GM12878 (cell line): Measurements from ENCODE around the gene LEP. TPM values are rescaled to one million over a fixed set of nuclear protein-coding genes. Genes with fewer than 3 reads are reported as not detected.

Experiments
- ATAC-seq: fragments of 200-7000 bp; cut with Tn5 transposase; 3 replicates; pipeline ENCODE4 v1.9.1; 2020; ENCODE audit warnings: mild to moderate bottlenecking, moderate library complexity
- BruUV-seq: library from RNA; stranded (reverse); fragments of 400-500 nt; replicated peaks from 2 replicates; lab custom pipeline; 2021; lab: Mats Ljungman, UMichigan
- CTCF ChIA-PET: fragments of 300-600 bp; sonication (Branson Sonifier 250); formaldehyde crosslinking; extraction: SDS; loops from one replicate; lab custom pipeline; 2021; ENCODE audit warnings: inconsistent platforms; lab: Yijun Ruan, JAX
- POLR2A ChIA-PET: fragments of 350-600 bp; formaldehyde crosslinking; extraction: SDS; loops from one replicate; lab custom pipeline; 2021; ENCODE audit warnings: inconsistent platforms; lab: Charles Lee
- RAD21 ChIA-PET: fragments of 300-600 bp; sonication (Branson Sonifier 250); formaldehyde crosslinking; loops from one replicate; lab custom pipeline; 2023; ENCODE audit warnings: antibody characterized with exemption; ENCODE audit not compliant: unreplicated experiment; lab: Charles Lee
- SMC1A ChIA-PET: fragments of 300-600 bp; sonication (Branson Sonifier 250); formaldehyde crosslinking; loops from one replicate; lab custom pipeline; 2023; ENCODE audit not compliant: unreplicated experiment, uncharacterized antibody; lab: Charles Lee
- DNase-seq: peaks from one replicate; pipeline ENCODE4 v3.0.0-alpha.2; 2011; ENCODE audit warnings: low read depth, low spot score
- FAIRE-seq: peaks from 3 replicates; lab custom pipeline; 2011; peaks lifted over from hg19 to GRCh38; lab: Jason Lieb, UNC
- H2AFZ ChIP-seq: 2 replicates; pipeline ENCODE4 v1.6.0; 2011; ENCODE audit warnings: low read depth, low read length, control low read depth; ENCODE audit not compliant: control insufficient read depth
- H3K27ac ChIP-seq: 2 replicates; pipeline ENCODE4 v1.5.1; 2011; ENCODE audit warnings: control low read depth; ENCODE audit not compliant: control insufficient read depth, insufficient read depth
- H3K27me3 ChIP-seq, 2 experiments: replicated peaks in 1 of 2; 2 replicates each; pipeline versions ENCODE4 v1.6.0 to v1.6.1; 2011; ENCODE audit warnings: low read length in 1 of 2; ENCODE audit not compliant: control insufficient read depth in 2 of 2, insufficient read depth in 2 of 2
- H3K36me3 ChIP-seq, 2 experiments: 2 replicates each; pipeline ENCODE4 v1.5.1; 2011; ENCODE audit warnings: low read length in 1 of 2; ENCODE audit not compliant: control insufficient read depth in 2 of 2, insufficient read depth in 2 of 2
- H3K4me1 ChIP-seq: 2 replicates; pipeline ENCODE4 v1.6.1; 2011; ENCODE audit warnings: mild to moderate bottlenecking, low read length, moderate library complexity, mixed read lengths; ENCODE audit not compliant: control insufficient read depth, insufficient read depth
- H3K4me2 ChIP-seq: 2 replicates; pipeline ENCODE4 v1.6.0; 2011; ENCODE audit warnings: control low read depth; ENCODE audit not compliant: control insufficient read depth, insufficient read depth
- H3K4me3 ChIP-seq: fragments of 200-600 bp; sonication (generic); 2 replicates; pipeline ENCODE4 v1.5.1; 2016
- H3K79me2 ChIP-seq: 2 replicates; pipeline ENCODE4 v1.6.0; 2011; ENCODE audit warnings: low read length; ENCODE audit not compliant: control insufficient read depth, insufficient read depth
- H3K9ac ChIP-seq: 2 replicates; pipeline ENCODE4 v1.8.0; 2011; ENCODE audit warnings: low read length, control low read depth, mixed read lengths; ENCODE audit not compliant: control insufficient read depth, insufficient read depth
- H3K9me3 ChIP-seq: replicated peaks from 3 replicates; pipeline ENCODE4 v1.5.1; 2011; ENCODE audit warnings: mild to moderate bottlenecking, low read length; ENCODE audit not compliant: control insufficient read depth, insufficient read depth
- H4K20me1 ChIP-seq: 2 replicates; pipeline ENCODE4 v1.6.0; 2011; ENCODE audit not compliant: control insufficient read depth, insufficient read depth
- ASH2L ChIP-seq: fragments of 300-600, 200-600 bp; sonication (generic); IDR thresholded peaks from 2 replicates; pipeline ENCODE4 v1.6.1; 2017; ENCODE audit warnings: low read depth, mild to moderate bottlenecking, borderline replicate concordance
- BMI1 ChIP-seq: fragments of 450-650 bp; IDR thresholded peaks from 2 replicates; pipeline ENCODE4 v1.6.1; 2016; ENCODE audit warnings: mild to moderate bottlenecking, moderate library complexity, borderline replicate concordance
- EED ChIP-seq: sonication (generic); IDR thresholded peaks from 2 replicates; pipeline ENCODE4 v1.6.1; 2016; ENCODE audit warnings: antibody characterized with exemption, low read depth
- EP300 ChIP-seq, 2 experiments: fragments of 150-350 bp in 1 of 2; IDR thresholded peaks; 2 replicates each; pipeline ENCODE4 v1.6.1; 2011 to 2012; ENCODE audit warnings: low read depth in 2 of 2, low read length in 2 of 2, borderline replicate concordance in 1 of 2, improper control_type of control experiment in 1 of 2, inconsistent platforms in 1 of 2; ENCODE audit not compliant: control insufficient read depth in 1 of 2
- MEF2B ChIP-seq: fragments of 450-650 bp; IDR thresholded peaks from 2 replicates; pipeline ENCODE4 v1.6.1; 2018; ENCODE audit warnings: mild to moderate bottlenecking, moderate library complexity; ENCODE audit not compliant: partially characterized antibody, poor library complexity, severe bottlenecking
- NFYA ChIP-seq: IDR thresholded peaks from 2 replicates; pipeline ENCODE4 v1.6.1; 2011; ENCODE audit warnings: low read depth, mild to moderate bottlenecking, low read length, improper control_type of control experiment, borderline replicate concordance
- RAD51 ChIP-seq: fragments of 450-650 bp; IDR thresholded peaks from 2 replicates; pipeline ENCODE4 v1.6.1; 2016; ENCODE audit warnings: moderate library complexity, mild to moderate bottlenecking, inconsistent platforms
- SIN3A ChIP-seq: IDR thresholded peaks from 2 replicates; pipeline ENCODE4 v1.6.1; 2012; ENCODE audit warnings: low read depth, low read length, improper control_type of control experiment
- SP1 ChIP-seq: IDR thresholded peaks from one replicate; pipeline ENCODE4 v1.6.1; 2011; ENCODE audit warnings: low read depth, low read length
- SUPT20H ChIP-seq: IDR thresholded peaks from 2 replicates; pipeline ENCODE4 v1.6.1; 2011; ENCODE audit warnings: low read depth, mild to moderate bottlenecking, low read length, moderate library complexity, borderline replicate concordance; ENCODE audit not compliant: control insufficient read depth
- TARDBP ChIP-seq: IDR thresholded peaks from 2 replicates; pipeline ENCODE4 v1.6.1; 2016; ENCODE audit warnings: borderline replicate concordance
- YY1 ChIP-seq: IDR thresholded peaks from 2 replicates; pipeline ENCODE4 v1.6.1; 2011; ENCODE audit warnings: low read depth, mild to moderate bottlenecking, low read length
- ZSCAN29 ChIP-seq: fragments of 450-650 bp; IDR thresholded peaks from 2 replicates; pipeline ENCODE4 v1.6.1; 2017; ENCODE audit warnings: mild to moderate bottlenecking, moderate library complexity
- WGBS: methylation state at CpG from one replicate; pipeline ENCODE4 v1.1.6; 2016; ENCODE audit warnings: low lambda C conversion rate; ENCODE audit not compliant: insufficient replicate concordance, insufficient coverage; ENCODE audit errors: missing lambda C conversion rate; 5-methylcytosine and 5-hydroxymethylcytosine counted together
- in situ Hi-C: fragments of 300-500 bp; cut with MboI; formaldehyde crosslinking; loops from 9 replicates; pipeline ENCODE4 v1.14.3; 2018; ENCODE audit warnings: mixed read lengths
- intact Hi-C: fragments of 100-400 bp; cut with micrococcal nuclease; formaldehyde crosslinking; loops from one replicate; pipeline ENCODE4 v1.14.2; 2022; ENCODE audit not compliant: unreplicated experiment
- polyA plus RNA-seq, 11 experiments: library from polyadenylated mRNA; depleted of rRNA in 4 of 11; unstranded in 6 of 11; stranded (reverse) in 5 of 11; fragments of >200 nt; fragmentation: Nextera tagmentation in 4 of 11; fragmentation: Illumina TruSeq in 1 of 11; extraction: Ambion mirVana in 4 of 11; extraction: Trizol in 1 of 11; gene quantifications; 1 replicate in 1 of 11; 2 replicates in 10 of 11; pipeline versions ENCODE4 v1.2.1 to v1.2.3, GENCODE V29; 2011 to 2016; ENCODE audit warnings: inconsistent platforms in 2 of 11, missing spikeins in 2 of 11, low read depth in 1 of 11
- total RNA-seq, 4 experiments: library from RNA; depleted of rRNA in 3 of 4; stranded (reverse); fragments of >200 nt in 3 of 4; fragmentation: Illumina TruSeq in 1 of 4; extraction: Trizol in 1 of 4; gene quantifications; 2 replicates each; pipeline versions ENCODE4 v1.2.1 to v1.2.3, GENCODE V29; 2013 to 2021
- TF ChIP-seq, protein P1 (sequence below): fragments of 450-650 bp; IDR thresholded peaks from 2 replicates; pipeline ENCODE4 v1.6.1; 2016; ENCODE audit warnings: mild to moderate bottlenecking, moderate library complexity, borderline replicate concordance
- TF ChIP-seq, protein P2 (sequence below): fragments of 150-350 bp; IDR thresholded peaks from 2 replicates; pipeline ENCODE4 v1.6.1; 2014; ENCODE audit warnings: mild to moderate bottlenecking, low read depth, low read length

Gene LEP
- total and polyA plus RNA-seq, 10 of the 15 experiments (the other 5 are each of a cell fraction or from before 2014, with no cell fraction given), result not detected

DNA sequence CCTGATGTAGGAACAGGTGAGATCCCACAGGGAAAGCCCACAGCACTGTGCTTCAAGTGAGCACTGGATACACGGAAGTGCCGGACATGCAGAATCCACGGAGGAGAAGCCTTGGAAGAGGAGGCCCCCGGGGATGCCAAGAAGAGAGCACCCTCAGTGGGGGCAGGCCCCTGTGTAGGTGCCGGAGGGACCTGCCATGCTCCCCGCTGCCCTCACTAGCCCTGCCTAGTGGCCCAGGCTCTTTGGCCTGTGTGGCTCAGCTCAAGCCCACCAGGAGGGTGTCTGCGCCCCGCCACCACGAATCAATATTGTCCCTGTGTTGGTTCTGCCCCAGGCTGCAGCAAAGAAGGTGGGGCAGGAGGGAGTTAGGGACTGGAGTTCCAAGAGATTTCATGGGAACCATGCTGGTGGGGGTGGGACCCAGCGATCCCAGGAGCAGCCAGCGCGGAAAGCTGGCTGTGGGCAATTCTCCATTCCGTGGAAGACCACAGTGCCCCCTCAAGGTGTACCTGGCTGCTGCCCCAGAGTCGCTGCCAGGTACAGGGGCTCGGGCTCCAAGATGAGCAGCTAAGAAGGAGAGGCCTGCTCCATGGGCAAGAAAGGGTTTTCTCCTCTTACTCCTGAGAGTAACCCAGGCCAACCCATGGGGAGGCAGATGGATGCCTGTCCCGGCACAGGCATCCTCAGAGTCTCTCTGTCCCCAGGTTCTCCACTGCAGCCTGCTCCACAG, 34.9 kb upstream of the LEP start:
- ATAC-seq (no peak), DNase-seq (no peak), FAIRE-seq (no peak)
- Histone ChIP-seq H3K4me2 (no peak overlapping the region), H3K9ac (no peak overlapping the region), H3K36me3 (no peaks in the 10 kb centered on the region), H3K27ac (no peak overlapping the region), H2AFZ (no peak overlapping the region), H3K79me2 (no peaks in the 10 kb centered on the region), H3K9me3 (no peaks in the 10 kb centered on the region), H3K4me1 (no peaks in the 10 kb centered on the region), H3K27me3 (peaks cover 3 to 11% of the 10 kb centered on the region in 2 experiments), H4K20me1 (0 out of 2 replicates have a peak, but pooled peaks cover 3% of the 10 kb centered on the region), H3K4me3 (no peak overlapping the region)
- CTCF ChIA-PET, result interaction anchor here (1.2 to 8.6 kb wide), 2 partner anchors 70 to 499 kb away, joined by 3 to 152 read pairs; no protein-coding TSS in a partner anchor
- RAD21 ChIA-PET, result interaction anchor here (1.0 to 5.8 kb wide), 3 partner anchors 8 to 497 kb away, joined by 3 to 86 read pairs (median 73); no protein-coding TSS in a partner anchor
- 44% methylated on average over 16 of the region's 16 CpGs for WGBS
- POLR2A ChIA-PET, result no interaction called here
- in situ Hi-C loops (loop anchor here (5.0 kb wide), 2 partner anchors 69 to 494 kb away; no protein-coding TSS in a partner anchor), intact Hi-C loops (loop anchor here (5.0 kb wide), 2 partner anchors 169 to 759 kb away; no protein-coding TSS in a partner anchor)
- SMC1A ChIA-PET, result interaction anchor here (0.7 to 0.9 kb wide), 2 partner anchors 70 to 496 kb away, joined by 3 read pairs; no protein-coding TSS in a partner anchor
- no TSS peak for BruUV-seq
- TF ChIP-seq, protein P1, sequence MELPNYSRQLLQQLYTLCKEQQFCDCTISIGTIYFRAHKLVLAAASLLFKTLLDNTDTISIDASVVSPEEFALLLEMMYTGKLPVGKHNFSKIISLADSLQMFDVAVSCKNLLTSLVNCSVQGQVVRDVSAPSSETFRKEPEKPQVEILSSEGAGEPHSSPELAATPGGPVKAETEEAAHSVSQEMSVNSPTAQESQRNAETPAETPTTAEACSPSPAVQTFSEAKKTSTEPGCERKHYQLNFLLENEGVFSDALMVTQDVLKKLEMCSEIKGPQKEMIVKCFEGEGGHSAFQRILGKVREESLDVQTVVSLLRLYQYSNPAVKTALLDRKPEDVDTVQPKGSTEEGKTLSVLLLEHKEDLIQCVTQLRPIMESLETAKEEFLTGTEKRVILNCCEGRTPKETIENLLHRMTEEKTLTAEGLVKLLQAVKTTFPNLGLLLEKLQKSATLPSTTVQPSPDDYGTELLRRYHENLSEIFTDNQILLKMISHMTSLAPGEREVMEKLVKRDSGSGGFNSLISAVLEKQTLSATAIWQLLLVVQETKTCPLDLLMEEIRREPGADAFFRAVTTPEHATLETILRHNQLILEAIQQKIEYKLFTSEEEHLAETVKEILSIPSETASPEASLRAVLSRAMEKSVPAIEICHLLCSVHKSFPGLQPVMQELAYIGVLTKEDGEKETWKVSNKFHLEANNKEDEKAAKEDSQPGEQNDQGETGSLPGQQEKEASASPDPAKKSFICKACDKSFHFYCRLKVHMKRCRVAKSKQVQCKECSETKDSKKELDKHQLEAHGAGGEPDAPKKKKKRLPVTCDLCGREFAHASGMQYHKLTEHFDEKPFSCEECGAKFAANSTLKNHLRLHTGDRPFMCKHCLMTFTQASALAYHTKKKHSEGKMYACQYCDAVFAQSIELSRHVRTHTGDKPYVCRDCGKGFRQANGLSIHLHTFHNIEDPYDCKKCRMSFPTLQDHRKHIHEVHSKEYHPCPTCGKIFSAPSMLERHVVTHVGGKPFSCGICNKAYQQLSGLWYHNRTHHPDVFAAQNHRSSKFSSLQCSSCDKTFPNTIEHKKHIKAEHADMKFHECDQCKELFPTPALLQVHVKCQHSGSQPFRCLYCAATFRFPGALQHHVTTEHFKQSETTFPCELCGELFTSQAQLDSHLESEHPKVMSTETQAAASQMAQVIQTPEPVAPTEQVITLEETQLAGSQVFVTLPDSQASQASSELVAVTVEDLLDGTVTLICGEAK, result no peak
- TF ChIP-seq RAD51 (no peak), SIN3A (no peak), SP1 (no peak), EP300 (IDR thresholded peaks at IDR 0.05; ENCODE audit: borderline replicate concordance in 1 of 2, control insufficient read depth in 1 of 2, low read depth in 2 of 2, low read length in 2 of 2) (no peak), YY1 (no peak), ASH2L (no peak), MEF2B (no peak), EED (no peak), SUPT20H (no peak), ZSCAN29 (no peak), BMI1 (no peak), TARDBP (no peak), NFYA (no peak)
- TF ChIP-seq, protein P2, sequence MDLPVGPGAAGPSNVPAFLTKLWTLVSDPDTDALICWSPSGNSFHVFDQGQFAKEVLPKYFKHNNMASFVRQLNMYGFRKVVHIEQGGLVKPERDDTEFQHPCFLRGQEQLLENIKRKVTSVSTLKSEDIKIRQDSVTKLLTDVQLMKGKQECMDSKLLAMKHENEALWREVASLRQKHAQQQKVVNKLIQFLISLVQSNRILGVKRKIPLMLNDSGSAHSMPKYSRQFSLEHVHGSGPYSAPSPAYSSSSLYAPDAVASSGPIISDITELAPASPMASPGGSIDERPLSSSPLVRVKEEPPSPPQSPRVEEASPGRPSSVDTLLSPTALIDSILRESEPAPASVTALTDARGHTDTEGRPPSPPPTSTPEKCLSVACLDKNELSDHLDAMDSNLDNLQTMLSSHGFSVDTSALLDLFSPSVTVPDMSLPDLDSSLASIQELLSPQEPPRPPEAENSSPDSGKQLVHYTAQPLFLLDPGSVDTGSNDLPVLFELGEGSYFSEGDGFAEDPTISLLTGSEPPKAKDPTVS, result no peak
